HepG2 (cell line): ENCODE measurements around the gene ZNF442. TPM values are rescaled to one million over a fixed set of nuclear protein-coding genes. Genes with fewer than 3 reads are reported as not detected.
A peak's percentile ranks its signal among the peaks of the same experiment; 100 is the strongest.

ENCODE experiments used
- ADNP ChIP-seq: sonication (generic); formaldehyde crosslinking; IDR thresholded peaks from 2 replicates; pipeline ENCODE4 v1.4.0; 2020; ENCODE audit warnings: missing genetic modification reagents
- GABPB1 ChIP-seq: IDR thresholded peaks from 2 replicates; pipeline ENCODE4 v1.6.1; 2016; ENCODE audit warnings: mild to moderate bottlenecking, missing genetic modification reagents, moderate library complexity, missing compliant biosample characterization
- HNRNPLL ChIP-seq: fragments of 200-400 bp; formaldehyde crosslinking; IDR thresholded peaks from 2 replicates; pipeline ENCODE4 v1.6.1; 2017; ENCODE audit warnings: mild to moderate bottlenecking, low read depth, low read length; ENCODE audit not compliant: poor library complexity, severe bottlenecking
- MAZ ChIP-seq, 2 experiments: sonication (generic) in 1 of 2; formaldehyde crosslinking in 1 of 2; IDR thresholded peaks; 2 replicates each; pipeline versions ENCODE4 v1.5.0 to v1.6.1; 2012 to 2020; ENCODE audit warnings: low read depth in 2 of 2, mild to moderate bottlenecking in 2 of 2, borderline replicate concordance in 1 of 2, improper control_type of control experiment in 1 of 2, low read length in 1 of 2, missing genetic modification reagents in 1 of 2, moderate library complexity in 1 of 2
- RAD21 ChIP-seq: fragments of 450-650 bp; formaldehyde crosslinking; IDR thresholded peaks from 2 replicates; pipeline ENCODE4 v1.5.0; 2020; ENCODE audit warnings: mild to moderate bottlenecking
- TBX2 ChIP-seq: sonication (generic); formaldehyde crosslinking; IDR thresholded peaks from 2 replicates; pipeline ENCODE4 v1.5.0; 2020; ENCODE audit warnings: missing genetic modification reagents, mild to moderate bottlenecking, borderline replicate concordance
- ZBTB38 ChIP-seq: sonication (generic); formaldehyde crosslinking; IDR thresholded peaks from 2 replicates; pipeline ENCODE4 v1.5.1; 2020; ENCODE audit warnings: mild to moderate bottlenecking, missing genetic modification reagents
- ZMYM2 ChIP-seq: sonication (generic); formaldehyde crosslinking; IDR thresholded peaks from 2 replicates; pipeline ENCODE4 v1.8.0; 2022; ENCODE audit warnings: mild to moderate bottlenecking, missing genetic modification reagents
- ZNF496 ChIP-seq: sonication (generic); formaldehyde crosslinking; IDR thresholded peaks from 2 replicates; pipeline ENCODE4 v1.8.1; 2023; ENCODE audit warnings: mild to moderate bottlenecking, moderate library complexity, missing genetic modification reagents; ENCODE audit not compliant: insufficient replicate concordance
- ZNF660 ChIP-seq: sonication (generic); formaldehyde crosslinking; IDR thresholded peaks from 2 replicates; pipeline ENCODE4 v1.5.1; 2020; ENCODE audit warnings: mild to moderate bottlenecking, low read depth, missing genetic modification reagents, borderline replicate concordance
- ZNF746 ChIP-seq: sonication (generic); formaldehyde crosslinking; IDR thresholded peaks from 2 replicates; pipeline ENCODE4 v1.8.0; 2022; ENCODE audit warnings: mild to moderate bottlenecking, missing genetic modification reagents
- polyA plus RNA-seq, 8 experiments: library from polyadenylated mRNA; depleted of rRNA in 3 of 8; stranded (reverse) in 7 of 8; unstranded in 1 of 8; fragments of >200 nt; fragmentation: Illumina TruSeq in 4 of 8; extraction: Trizol in 4 of 8; gene quantifications; 2 replicates each; pipeline versions ENCODE4 v1.2.1 to v1.2.3, GENCODE V29; 2011 to 2016; ENCODE audit warnings: low read depth in 4 of 8, missing spikeins in 1 of 8, mixed read lengths in 1 of 8; ENCODE audit not compliant: insufficient read depth in 1 of 8
- total RNA-seq, 5 experiments: library from RNA; depleted of rRNA; stranded (reverse); fragments of >200 nt; fragmentation: Illumina TruSeq; extraction: Trizol; gene quantifications; 2 replicates each; pipeline ENCODE4 v1.2.3, GENCODE V29; 2016; ENCODE audit warnings: low read depth in 1 of 5
- TF ChIP-seq, protein P1 (sequence below): sonication (generic); formaldehyde crosslinking; IDR thresholded peaks from 2 replicates; pipeline ENCODE4 v1.9.0; 2021; ENCODE audit warnings: mild to moderate bottlenecking, missing genetic modification reagents
- TF ChIP-seq, protein P2 (sequence below): IDR thresholded peaks from 2 replicates; pipeline ENCODE4 v1.6.1; 2016
- TF ChIP-seq, protein P3 (sequence below): sonication (generic); formaldehyde crosslinking; IDR thresholded peaks from 2 replicates; pipeline ENCODE4 v1.5.1; 2020; ENCODE audit warnings: mild to moderate bottlenecking, moderate library complexity, missing genetic modification reagents
- TF ChIP-seq, protein P4 (sequence below): sonication (generic); formaldehyde crosslinking; IDR thresholded peaks from 2 replicates; pipeline ENCODE4 v1.4.0; 2020; ENCODE audit warnings: mild to moderate bottlenecking, low read depth, missing genetic modification reagents

ZNF442 gene
- total and polyA plus RNA-seq, 2 of the 13 experiments (the other 11 are each of a cell fraction or from before 2014, with no cell fraction given), result 1.0 to 6.0 TPM

DNA sequence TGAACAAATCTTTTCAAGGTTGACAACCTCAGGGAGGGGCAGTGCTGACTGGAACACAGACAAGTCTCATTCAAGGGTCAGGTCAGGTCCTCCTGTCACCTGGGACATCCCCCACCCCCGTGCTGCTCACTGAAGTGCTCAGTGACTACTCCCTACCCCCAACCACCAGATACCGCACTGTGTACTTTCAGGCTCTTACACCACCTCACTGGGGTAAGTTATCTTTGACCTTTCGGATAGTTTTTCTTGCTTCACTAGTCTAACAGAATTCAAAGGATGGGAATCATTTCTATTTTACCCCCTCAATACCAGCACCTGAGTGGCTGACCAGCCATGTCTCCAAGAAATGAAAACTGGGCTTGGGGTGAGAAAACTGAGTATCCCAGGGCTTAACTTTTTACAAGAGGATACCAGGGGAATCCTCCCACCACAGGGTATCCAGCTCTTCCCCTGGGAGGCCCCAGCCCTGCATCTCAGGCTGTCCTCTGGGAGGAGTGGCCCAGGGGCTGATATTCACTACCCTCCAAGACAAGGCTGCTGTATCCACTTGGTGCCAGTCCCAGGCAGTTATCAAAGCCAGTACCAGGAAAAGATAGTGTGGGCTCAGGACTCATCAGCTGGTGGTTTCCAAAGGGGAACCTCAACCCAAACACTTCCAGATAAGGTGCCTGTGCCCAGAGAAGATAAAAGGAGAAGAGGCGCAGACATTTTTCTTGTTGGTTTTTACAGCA is 34.1 kb downstream of the ZNF442 start (continued):
- 0 out of 2 replicates have a peak, but pooled peaks have one; percentile 56 for TF ChIP-seq MAZ (IDR thresholded peaks at IDR 0.05; ENCODE audit: borderline replicate concordance, low read depth, low read length)
- 0 out of 2 replicates have a peak, but pooled peaks have one; percentile 46 for TF ChIP-seq MAZ (CRISPR knock-in tag; IDR thresholded peaks at IDR 0.05; ENCODE audit: low read depth)
- TF ChIP-seq ZNF746, result no peak
- TF ChIP-seq TBX2, result peak; percentile 86
- TF ChIP-seq ADNP (CRISPR knock-in tag), result no peak
- TF ChIP-seq, protein P1, sequence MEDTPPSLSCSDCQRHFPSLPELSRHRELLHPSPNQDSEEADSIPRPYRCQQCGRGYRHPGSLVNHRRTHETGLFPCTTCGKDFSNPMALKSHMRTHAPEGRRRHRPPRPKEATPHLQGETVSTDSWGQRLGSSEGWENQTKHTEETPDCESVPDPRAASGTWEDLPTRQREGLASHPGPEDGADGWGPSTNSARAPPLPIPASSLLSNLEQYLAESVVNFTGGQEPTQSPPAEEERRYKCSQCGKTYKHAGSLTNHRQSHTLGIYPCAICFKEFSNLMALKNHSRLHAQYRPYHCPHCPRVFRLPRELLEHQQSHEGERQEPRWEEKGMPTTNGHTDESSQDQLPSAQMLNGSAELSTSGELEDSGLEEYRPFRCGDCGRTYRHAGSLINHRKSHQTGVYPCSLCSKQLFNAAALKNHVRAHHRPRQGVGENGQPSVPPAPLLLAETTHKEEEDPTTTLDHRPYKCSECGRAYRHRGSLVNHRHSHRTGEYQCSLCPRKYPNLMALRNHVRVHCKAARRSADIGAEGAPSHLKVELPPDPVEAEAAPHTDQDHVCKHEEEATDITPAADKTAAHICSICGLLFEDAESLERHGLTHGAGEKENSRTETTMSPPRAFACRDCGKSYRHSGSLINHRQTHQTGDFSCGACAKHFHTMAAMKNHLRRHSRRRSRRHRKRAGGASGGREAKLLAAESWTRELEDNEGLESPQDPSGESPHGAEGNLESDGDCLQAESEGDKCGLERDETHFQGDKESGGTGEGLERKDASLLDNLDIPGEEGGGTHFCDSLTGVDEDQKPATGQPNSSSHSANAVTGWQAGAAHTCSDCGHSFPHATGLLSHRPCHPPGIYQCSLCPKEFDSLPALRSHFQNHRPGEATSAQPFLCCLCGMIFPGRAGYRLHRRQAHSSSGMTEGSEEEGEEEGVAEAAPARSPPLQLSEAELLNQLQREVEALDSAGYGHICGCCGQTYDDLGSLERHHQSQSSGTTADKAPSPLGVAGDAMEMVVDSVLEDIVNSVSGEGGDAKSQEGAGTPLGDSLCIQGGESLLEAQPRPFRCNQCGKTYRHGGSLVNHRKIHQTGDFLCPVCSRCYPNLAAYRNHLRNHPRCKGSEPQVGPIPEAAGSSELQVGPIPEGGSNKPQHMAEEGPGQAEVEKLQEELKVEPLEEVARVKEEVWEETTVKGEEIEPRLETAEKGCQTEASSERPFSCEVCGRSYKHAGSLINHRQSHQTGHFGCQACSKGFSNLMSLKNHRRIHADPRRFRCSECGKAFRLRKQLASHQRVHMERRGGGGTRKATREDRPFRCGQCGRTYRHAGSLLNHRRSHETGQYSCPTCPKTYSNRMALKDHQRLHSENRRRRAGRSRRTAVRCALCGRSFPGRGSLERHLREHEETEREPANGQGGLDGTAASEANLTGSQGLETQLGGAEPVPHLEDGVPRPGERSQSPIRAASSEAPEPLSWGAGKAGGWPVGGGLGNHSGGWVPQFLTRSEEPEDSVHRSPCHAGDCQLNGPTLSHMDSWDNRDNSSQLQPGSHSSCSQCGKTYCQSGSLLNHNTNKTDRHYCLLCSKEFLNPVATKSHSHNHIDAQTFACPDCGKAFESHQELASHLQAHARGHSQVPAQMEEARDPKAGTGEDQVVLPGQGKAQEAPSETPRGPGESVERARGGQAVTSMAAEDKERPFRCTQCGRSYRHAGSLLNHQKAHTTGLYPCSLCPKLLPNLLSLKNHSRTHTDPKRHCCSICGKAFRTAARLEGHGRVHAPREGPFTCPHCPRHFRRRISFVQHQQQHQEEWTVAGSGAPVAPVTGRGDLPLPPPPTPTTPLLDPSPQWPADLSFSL (CRISPR knock-in tag), result no peak
- no peak; the same call in 1 of the 2 replicates for TF ChIP-seq GABPB1 (CRISPR knock-in tag)
- no peak for TF ChIP-seq ZNF660
- no peak for TF ChIP-seq HNRNPLL
- TF ChIP-seq, protein P2, sequence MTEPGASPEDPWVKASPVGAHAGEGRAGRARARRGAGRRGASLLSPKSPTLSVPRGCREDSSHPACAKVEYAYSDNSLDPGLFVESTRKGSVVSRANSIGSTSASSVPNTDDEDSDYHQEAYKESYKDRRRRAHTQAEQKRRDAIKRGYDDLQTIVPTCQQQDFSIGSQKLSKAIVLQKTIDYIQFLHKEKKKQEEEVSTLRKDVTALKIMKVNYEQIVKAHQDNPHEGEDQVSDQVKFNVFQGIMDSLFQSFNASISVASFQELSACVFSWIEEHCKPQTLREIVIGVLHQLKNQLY (CRISPR knock-in tag), result peak; percentile 71; the same call in 1 of the 2 replicates
- no peak for TF ChIP-seq ZMYM2 (CRISPR knock-in tag)
- TF ChIP-seq ZNF496 (CRISPR knock-in tag), result no peak
- TF ChIP-seq, protein P3, sequence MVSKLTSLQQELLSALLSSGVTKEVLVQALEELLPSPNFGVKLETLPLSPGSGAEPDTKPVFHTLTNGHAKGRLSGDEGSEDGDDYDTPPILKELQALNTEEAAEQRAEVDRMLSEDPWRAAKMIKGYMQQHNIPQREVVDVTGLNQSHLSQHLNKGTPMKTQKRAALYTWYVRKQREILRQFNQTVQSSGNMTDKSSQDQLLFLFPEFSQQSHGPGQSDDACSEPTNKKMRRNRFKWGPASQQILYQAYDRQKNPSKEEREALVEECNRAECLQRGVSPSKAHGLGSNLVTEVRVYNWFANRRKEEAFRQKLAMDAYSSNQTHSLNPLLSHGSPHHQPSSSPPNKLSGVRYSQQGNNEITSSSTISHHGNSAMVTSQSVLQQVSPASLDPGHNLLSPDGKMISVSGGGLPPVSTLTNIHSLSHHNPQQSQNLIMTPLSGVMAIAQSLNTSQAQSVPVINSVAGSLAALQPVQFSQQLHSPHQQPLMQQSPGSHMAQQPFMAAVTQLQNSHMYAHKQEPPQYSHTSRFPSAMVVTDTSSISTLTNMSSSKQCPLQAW (CRISPR knock-in tag), result 0 out of 2 replicates have a peak, but pooled peaks have one; percentile 32
- TF ChIP-seq, protein P4, sequence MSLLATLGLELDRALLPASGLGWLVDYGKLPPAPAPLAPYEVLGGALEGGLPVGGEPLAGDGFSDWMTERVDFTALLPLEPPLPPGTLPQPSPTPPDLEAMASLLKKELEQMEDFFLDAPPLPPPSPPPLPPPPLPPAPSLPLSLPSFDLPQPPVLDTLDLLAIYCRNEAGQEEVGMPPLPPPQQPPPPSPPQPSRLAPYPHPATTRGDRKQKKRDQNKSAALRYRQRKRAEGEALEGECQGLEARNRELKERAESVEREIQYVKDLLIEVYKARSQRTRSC, result 0 out of 2 replicates have a peak, but pooled peaks have one; percentile 5
- 0 out of 2 replicates have a peak, but pooled peaks have one; percentile 3 for TF ChIP-seq RAD21 (CRISPR knock-in tag)
- no peak for TF ChIP-seq ZBTB38 (CRISPR knock-in tag)
